Measurements from ENCODE around the gene KIF16B.

DNA sequence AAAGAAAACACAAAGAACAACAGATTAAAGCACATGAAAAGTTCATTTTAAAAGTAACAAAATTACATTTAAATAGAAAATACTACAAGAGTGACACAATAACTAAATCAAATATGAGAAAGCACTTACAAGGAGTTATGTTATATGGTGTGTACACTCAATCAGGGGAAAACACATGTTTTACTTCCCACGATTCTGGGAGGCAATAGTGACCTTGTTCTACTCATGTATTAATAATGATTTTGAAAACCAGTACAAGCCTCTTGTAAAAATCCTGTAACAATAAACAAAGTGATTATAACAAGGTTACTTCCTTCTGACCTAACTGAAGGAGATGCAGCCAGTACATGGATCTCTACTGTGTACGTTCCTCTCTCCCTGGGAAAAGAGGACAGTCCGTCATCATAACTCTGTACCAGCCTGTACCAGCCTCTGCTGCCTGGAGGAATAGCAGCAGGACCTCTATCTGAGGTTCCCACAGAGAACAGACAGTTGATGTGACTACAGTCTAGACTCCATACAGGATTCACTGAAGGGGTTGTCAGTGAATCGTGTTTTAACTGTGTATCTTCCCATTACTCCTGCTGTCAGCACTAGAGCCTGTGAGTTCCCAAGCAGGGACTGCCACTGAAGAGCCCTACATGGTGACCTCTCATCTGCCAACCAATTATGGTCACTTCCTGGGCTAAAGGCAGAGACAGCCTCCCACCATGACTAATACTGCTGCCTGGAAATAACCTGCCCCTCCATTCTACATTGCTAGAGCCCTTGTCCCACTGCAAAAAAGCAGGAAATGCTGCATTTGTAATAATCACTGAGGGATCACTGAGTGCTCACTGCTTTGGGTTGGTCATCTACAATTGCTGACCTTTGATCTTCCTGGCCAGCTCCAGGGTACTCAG lies 149.7 kb downstream of the KIF16B start:
- TF ChIP-seq CTCF (conservative IDR thresholded peaks at IDR 0.05): no peak
- no peak for TF ChIP-seq ZFX (IDR thresholded peaks at IDR 0.05)

All from C4-2B (cell line).